Measurements from ENCODE around the gene AHSA1.

Gene AHSA1

DNA sequence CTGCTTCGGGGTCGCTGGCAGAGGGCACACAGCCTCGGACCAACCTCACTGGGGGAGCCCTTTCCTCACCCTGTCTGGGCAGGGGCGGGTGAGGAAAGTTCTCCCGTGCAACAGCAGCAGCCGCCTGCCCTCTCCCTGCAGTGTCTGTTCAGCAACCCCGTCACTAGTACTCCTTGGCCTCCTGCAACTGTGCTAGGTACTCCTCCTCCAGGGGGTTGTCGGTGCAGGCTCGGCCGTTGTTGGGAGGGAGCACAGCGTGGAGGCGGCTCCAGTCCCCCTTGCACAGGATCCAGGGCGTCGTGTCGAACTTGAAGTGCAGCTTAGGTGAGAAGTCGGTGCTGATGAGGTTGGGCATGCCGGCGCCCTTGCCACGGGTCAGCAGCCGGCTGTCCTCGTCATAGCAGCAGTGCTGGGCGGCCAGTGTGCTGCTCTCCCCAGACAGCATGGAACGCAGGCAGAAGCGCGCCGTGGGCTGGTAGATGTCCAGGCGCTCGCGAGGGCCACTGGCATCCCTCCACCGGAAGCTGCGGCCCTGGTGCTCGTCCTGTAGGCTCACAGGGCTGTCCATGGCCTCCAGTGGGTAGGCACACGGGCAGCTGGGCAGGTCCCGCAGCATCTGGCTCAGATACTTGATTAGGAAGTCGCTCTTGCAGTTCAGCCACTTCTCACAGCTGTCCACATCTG, 17.7 kb downstream of the AHSA1 start:
- Histone ChIP-seq H3K27ac (no peak overlapping the region), H3K4me2 (ENCODE audit: low read length) (no peak overlapping the region), H2AFZ (no peak overlapping the region), H3K27me3 (ENCODE audit: control insufficient read depth, insufficient read depth, low read length) (no peaks in the 10 kb centered on the region), H3K4me3 (ENCODE audit: low read depth, low read length) (no peak overlapping the region), H3K4me1 (no peaks in the 10 kb centered on the region), H3K9ac (no peak overlapping the region), H3K79me2 (no peaks in the 10 kb centered on the region), H3K36me3 (ENCODE audit: control insufficient read depth, insufficient read depth, low read length) (no peaks in the 10 kb centered on the region), H3K9me3 (ENCODE audit: control insufficient read depth, low read length) (no peaks in the 10 kb centered on the region)
- no peak for TF ChIP-seq CTCF (IDR thresholded peaks at IDR 0.05)

DNA sequence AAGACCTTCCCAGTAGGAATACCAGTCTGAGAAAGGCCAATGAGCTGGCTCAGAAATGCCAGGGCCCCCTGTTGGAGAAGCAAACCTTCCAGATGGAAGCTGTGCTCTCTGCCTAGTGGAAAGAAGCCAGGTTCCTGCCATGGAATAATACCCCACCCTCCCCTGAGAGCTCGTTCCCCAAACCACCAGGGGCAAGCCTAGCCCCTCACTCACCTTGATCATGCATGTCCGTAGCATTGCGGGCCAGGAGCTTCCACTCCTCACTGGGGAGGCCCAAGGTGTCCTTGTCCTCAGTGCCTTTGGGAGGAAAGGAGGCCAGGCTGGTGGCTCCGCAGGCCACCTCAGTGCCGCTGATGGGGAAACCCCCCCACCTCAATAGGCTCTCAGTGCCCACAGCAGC, 20.1 kb downstream of the AHSA1 start:
- no peak overlapping the region for H3K9ac ChIP-seq
- H3K27ac ChIP-seq, result no peak overlapping the region
- no peak overlapping the region for H3K4me2 ChIP-seq (ENCODE audit: low read length)
- no peaks in the 10 kb centered on the region for H3K4me1 ChIP-seq
- H3K27me3 ChIP-seq (ENCODE audit: control insufficient read depth, insufficient read depth, low read length), result no peaks in the 10 kb centered on the region
- no peaks in the 10 kb centered on the region for H3K9me3 ChIP-seq (ENCODE audit: control insufficient read depth, low read length)
- no peaks in the 10 kb centered on the region for H3K79me2 ChIP-seq
- no peak overlapping the region for H3K4me3 ChIP-seq (ENCODE audit: low read depth, low read length)
- no peak for TF ChIP-seq CTCF (IDR thresholded peaks at IDR 0.05)
- H3K36me3 ChIP-seq (ENCODE audit: control insufficient read depth, insufficient read depth, low read length), result no peaks in the 10 kb centered on the region
- H2AFZ ChIP-seq, result no peak overlapping the region

GRCh38 chr14:77478796-77479195, 20.9 kb downstream of the AHSA1 start:
- Histone ChIP-seq H2AFZ (no peak overlapping the region), H3K36me3 (ENCODE audit: control insufficient read depth, insufficient read depth, low read length) (no peaks in the 10 kb centered on the region), H3K4me2 (ENCODE audit: low read length) (no peak overlapping the region), H3K27me3 (ENCODE audit: control insufficient read depth, insufficient read depth, low read length) (no peaks in the 10 kb centered on the region), H3K4me1 (no peaks in the 10 kb centered on the region), H3K9me3 (ENCODE audit: control insufficient read depth, low read length) (no peaks in the 10 kb centered on the region), H3K79me2 (no peaks in the 10 kb centered on the region), H3K4me3 (ENCODE audit: low read depth, low read length) (no peak overlapping the region), H3K9ac (no peak overlapping the region), H3K27ac (no peak overlapping the region)
- TF ChIP-seq CTCF (IDR thresholded peaks at IDR 0.05), result no peak

DNA sequence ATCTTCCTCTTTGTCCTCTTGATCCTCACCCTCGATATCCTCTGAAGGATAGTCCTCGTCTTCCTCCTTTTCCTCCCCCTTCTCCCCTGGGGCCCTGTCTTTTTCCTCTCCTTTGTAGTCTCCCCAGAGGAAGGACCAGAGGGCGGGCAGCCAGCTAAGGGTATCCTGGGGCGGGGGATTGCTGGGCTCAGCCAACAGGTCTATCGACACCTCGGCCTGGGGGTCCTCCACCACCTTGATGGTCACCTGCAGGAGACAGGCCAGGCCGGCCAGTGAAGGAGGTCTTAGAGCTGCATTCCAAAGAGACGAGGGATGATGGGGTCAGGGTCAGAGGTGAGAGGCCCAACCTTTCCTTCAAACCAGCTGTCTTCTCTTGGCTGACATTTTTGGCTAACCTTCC, 24.5 kb downstream of the AHSA1 start:
- H3K79me2 ChIP-seq, result no peaks in the 10 kb centered on the region
- no peak for TF ChIP-seq CTCF (IDR thresholded peaks at IDR 0.05)
- H3K9ac ChIP-seq, result no peak overlapping the region
- no peak overlapping the region for H3K4me3 ChIP-seq (ENCODE audit: low read depth, low read length)
- H3K4me1 ChIP-seq, result no peaks in the 10 kb centered on the region
- no peaks in the 10 kb centered on the region for H3K36me3 ChIP-seq (ENCODE audit: control insufficient read depth, insufficient read depth, low read length)
- no peaks in the 10 kb centered on the region for H3K9me3 ChIP-seq (ENCODE audit: control insufficient read depth, low read length)
- H3K27me3 ChIP-seq (ENCODE audit: control insufficient read depth, insufficient read depth, low read length), result no peaks in the 10 kb centered on the region
- H2AFZ ChIP-seq, result no peak overlapping the region
- no peak overlapping the region for H3K27ac ChIP-seq
- H3K4me2 ChIP-seq (ENCODE audit: low read length), result no peak overlapping the region

DNA sequence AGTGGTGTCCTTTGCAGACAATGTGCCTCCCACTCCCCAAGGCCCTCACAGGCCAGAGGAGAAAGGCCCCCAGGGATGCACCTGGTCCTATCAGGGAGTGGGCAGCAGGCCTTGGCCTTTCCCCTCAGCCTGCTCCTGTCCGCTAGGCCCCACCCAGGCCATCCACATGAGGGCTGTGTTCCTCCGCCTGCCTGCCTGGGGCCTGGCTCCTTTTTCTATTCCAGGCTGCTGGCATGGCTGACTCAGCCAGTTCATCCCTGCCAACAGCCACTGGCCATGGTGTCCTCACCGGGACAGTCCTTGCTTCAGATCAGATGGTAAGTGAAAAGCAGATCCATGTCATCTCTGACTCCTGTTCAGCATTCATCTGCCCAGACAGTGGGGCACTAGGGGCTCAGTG, 27.4 kb downstream of the AHSA1 start:
- Histone ChIP-seq H2AFZ (no peak overlapping the region), H3K36me3 (ENCODE audit: control insufficient read depth, insufficient read depth, low read length) (no peaks in the 10 kb centered on the region), H3K27ac (no peak overlapping the region), H3K9ac (no peak overlapping the region), H3K9me3 (ENCODE audit: control insufficient read depth, low read length) (no peaks in the 10 kb centered on the region), H3K27me3 (ENCODE audit: control insufficient read depth, insufficient read depth, low read length) (no peaks in the 10 kb centered on the region), H3K4me3 (ENCODE audit: low read depth, low read length) (no peak overlapping the region), H3K4me2 (ENCODE audit: low read length) (no peak overlapping the region), H3K4me1 (no peaks in the 10 kb centered on the region), H3K79me2 (no peaks in the 10 kb centered on the region)
- no peak for TF ChIP-seq CTCF (IDR thresholded peaks at IDR 0.05)
